Hepatocyte (in vitro differentiated cells): ENCODE data around the gene RHEBL1. TPM values are rescaled to one million over a fixed set of nuclear protein-coding genes. Genes with fewer than 3 reads are reported as not detected.
A peak's percentile ranks its signal among the peaks of the same experiment; 100 is the strongest.

Source experiments
- DNase-seq: peaks from one replicate; pipeline ENCODE4 v3.0.0-alpha.2; 2016; ENCODE audit warnings: low spot score
- H2AFZ ChIP-seq: fragments of 200-600 bp; sonication (generic); 2 replicates; pipeline ENCODE4 v1.6.0; 2016; ENCODE audit warnings: antibody characterized with exemption, mild to moderate bottlenecking
- H3K27ac ChIP-seq: fragments of 200-600 bp; sonication (generic); 2 replicates; pipeline ENCODE4 v1.5.1; 2016; ENCODE audit warnings: mild to moderate bottlenecking
- H3K27me3 ChIP-seq: fragments of 200-600 bp; sonication (generic); 2 replicates; pipeline ENCODE4 v1.6.1; 2016
- H3K36me3 ChIP-seq: fragments of 200-600 bp; sonication (generic); replicated peaks from 2 replicates; pipeline ENCODE4 v1.5.1; 2016; ENCODE audit warnings: low read depth; ENCODE audit not compliant: insufficient read depth
- H3K4me1 ChIP-seq: fragments of 200-600 bp; sonication (generic); 2 replicates; pipeline ENCODE4 v1.5.1; 2016; ENCODE audit warnings: mild to moderate bottlenecking, moderate library complexity; ENCODE audit not compliant: insufficient read depth
- H3K4me2 ChIP-seq: fragments of 200-600 bp; sonication (generic); 2 replicates; pipeline ENCODE4 v1.6.0; 2016
- H3K4me3 ChIP-seq: fragments of 200-600 bp; sonication (generic); 2 replicates; pipeline ENCODE4 v1.5.1; 2016; ENCODE audit warnings: mild to moderate bottlenecking
- H3K79me2 ChIP-seq: fragments of 200-600 bp; sonication (generic); 2 replicates; pipeline ENCODE4 v1.6.0; 2017; ENCODE audit warnings: mild to moderate bottlenecking
- H3K9me2 ChIP-seq: fragments of 200-600 bp; sonication (generic); replicated peaks from 2 replicates; pipeline ENCODE4 v1.6.0; 2017; ENCODE audit warnings: mild to moderate bottlenecking; ENCODE audit not compliant: insufficient read depth
- H3K9me3 ChIP-seq: fragments of 200-600 bp; sonication (generic); 2 replicates; pipeline ENCODE4 v1.5.1; 2016; ENCODE audit warnings: low read depth, mild to moderate bottlenecking
- H4K20me1 ChIP-seq: fragments of 200-600 bp; sonication (generic); 2 replicates; pipeline ENCODE4 v1.6.0; 2016; ENCODE audit warnings: mild to moderate bottlenecking; ENCODE audit not compliant: insufficient read depth, poor library complexity, severe bottlenecking
- CTCF ChIP-seq: fragments of 200-600 bp; sonication (generic); IDR thresholded peaks from 2 replicates; pipeline ENCODE4 v1.5.1; 2016; ENCODE audit warnings: antibody characterized with exemption, mild to moderate bottlenecking; ENCODE audit not compliant: poor library complexity
- EZH2 ChIP-seq: fragments of 200-600 bp; sonication (generic); IDR thresholded peaks from 2 replicates; pipeline ENCODE4 v1.6.1; 2016; ENCODE audit warnings: antibody characterized with exemption, mild to moderate bottlenecking, borderline replicate concordance
- EZH2phosphoT487 ChIP-seq: fragments of 200-600 bp; sonication (generic); IDR thresholded peaks from one replicate; pipeline ENCODE4 v1.6.1; 2018; ENCODE audit warnings: antibody characterized with exemption, mild to moderate bottlenecking, low read depth, moderate library complexity; ENCODE audit not compliant: unreplicated experiment, severe bottlenecking
- whole genome bisulfite sequencing: methylation state at CpG from one replicate; pipeline ENCODE4 v1.1.6; 2016; ENCODE audit warnings: low lambda C conversion rate; ENCODE audit errors: missing lambda C conversion rate; 5-methylcytosine and 5-hydroxymethylcytosine counted together
- polyA plus RNA-seq: library from polyadenylated mRNA; unstranded; fragments of >200 nt; fragmentation: Nextera tagmentation; extraction: Ambion mirVana; gene quantifications from 2 replicates; pipeline ENCODE4 v1.2.1, GENCODE V29; 2016
- total RNA-seq: library from RNA; depleted of rRNA; stranded (reverse); fragments of >200 nt; gene quantifications from 2 replicates; pipeline ENCODE4 v1.2.3, GENCODE V29; 2014

The RHEBL1 gene
- total and polyA plus RNA-seq, 2 experiments from 2014 or later = 0.30 TPM; not detected in 1

DNA sequence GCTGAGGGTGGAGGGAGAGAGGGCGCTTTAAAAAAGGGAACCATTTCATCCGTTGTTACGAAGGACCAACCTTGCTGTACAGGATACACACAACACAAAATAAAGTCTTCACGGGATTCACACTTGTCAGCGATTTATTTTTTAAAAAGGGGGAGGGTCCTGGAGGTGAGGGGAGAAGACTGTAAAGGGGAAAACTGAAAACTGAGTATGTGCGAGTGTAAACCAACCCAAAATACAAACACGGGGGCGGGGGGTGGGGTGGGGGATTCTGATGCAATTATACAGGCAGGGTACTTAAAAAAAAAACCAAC is 50.7 kb downstream of the RHEBL1 start:
- H3K79me2 ChIP-seq = peaks cover 20% of the 10 kb centered on the region
- DNase-seq = no peak
- H4K20me1 ChIP-seq = no peaks in the 10 kb centered on the region
- peak overlapping the region; percentile 47 for H2AFZ ChIP-seq
- H3K27ac ChIP-seq = peak overlapping the region; percentile 98
- H3K9me3 ChIP-seq = no peaks in the 10 kb centered on the region
- no peaks in the 10 kb centered on the region for H3K36me3 ChIP-seq
- no peaks in the 10 kb centered on the region for H3K27me3 ChIP-seq
- H3K4me2 ChIP-seq = peak overlapping the region; percentile 72
- 6% methylated on average over 8 of the region's 8 CpGs for WGBS
- peaks cover 16% of the 10 kb centered on the region for H3K4me1 ChIP-seq
- no peak for TF ChIP-seq CTCF
- no peak for TF ChIP-seq EZH2phosphoT487
- TF ChIP-seq EZH2 = no peak
- H3K9me2 ChIP-seq = no peaks in the 10 kb centered on the region
- peak overlapping the region; percentile 1 for H3K4me3 ChIP-seq

- DNase-seq = peak; percentile 99
- H2AFZ ChIP-seq = peak within 1 kb of the TSS; percentile 63
- no peaks in the 10 kb centered on the region for H3K9me3 ChIP-seq
- H3K36me3 ChIP-seq = no peaks in the 10 kb centered on the region
- H3K79me2 ChIP-seq = peaks cover 20% of the 10 kb centered on the region
- peak within 1 kb of the TSS; percentile 98 for H3K27ac ChIP-seq
- under 1% methylated on average over 52 of the region's 59 CpGs for WGBS
- H4K20me1 ChIP-seq = no peaks in the 10 kb centered on the region
- peaks cover 16% of the 10 kb centered on the region for H3K4me1 ChIP-seq
- H3K27me3 ChIP-seq = no peaks in the 10 kb centered on the region
- H3K9me2 ChIP-seq = no peaks in the 10 kb centered on the region
- H3K4me2 ChIP-seq = peak within 1 kb of the TSS; percentile 87
- H3K4me3 ChIP-seq = peak within 1 kb of the TSS; percentile 47
- TF ChIP-seq EZH2phosphoT487 (no peak), CTCF (peak; percentile 60), EZH2 (no peak)
Measured at GRCh38 chr12:49018261-49019119, 51.3 kb downstream of the RHEBL1 start, which contains the start of gene PRKAG1. Gene PRKAG1 (minus strand): TSS chr12:49018776. CDS start chr12:49018740, 36 bp downstream.

GRCh38 chr12:49017891-49018260 is 51.9 kb downstream of the RHEBL1 start:
- Histone ChIP-seq H3K27ac (peak overlapping the region; percentile 98), H3K4me2 (peak overlapping the region; percentile 87), H3K79me2 (peaks cover 20% of the 10 kb centered on the region), H3K27me3 (no peaks in the 10 kb centered on the region), H3K9me3 (no peaks in the 10 kb centered on the region), H3K9me2 (no peaks in the 10 kb centered on the region), H4K20me1 (no peaks in the 10 kb centered on the region), H2AFZ (peak overlapping the region; percentile 63), H3K4me1 (peaks cover 16% of the 10 kb centered on the region), H3K4me3 (peak overlapping the region; percentile 47), H3K36me3 (no peaks in the 10 kb centered on the region)
- TF ChIP-seq EZH2phosphoT487 (no peak), EZH2 (no peak), CTCF (no peak)
- WGBS = 10% methylated on average over 8 of the region's 8 CpGs
- DNase-seq = peak; percentile 52
